HepG2 (cell line): ENCODE measurements around the gene DQX1. TPM values are rescaled to one million over a fixed set of nuclear protein-coding genes. Genes with fewer than 3 reads are reported as not detected.

ENCODE experiments used
- ATF7-NPFF ChIP-seq: sonication (generic); formaldehyde crosslinking; IDR thresholded peaks from 2 replicates; pipeline ENCODE4 v1.8.1; 2023; ENCODE audit warnings: mild to moderate bottlenecking, low read depth, missing genetic modification reagents, moderate library complexity
- CEBPG ChIP-seq: IDR thresholded peaks from 2 replicates; pipeline ENCODE4 v1.6.1; 2016
- CREB1 ChIP-seq, 2 experiments: fragments of 450-650 bp in 1 of 2; IDR thresholded peaks; 2 replicates each; pipeline ENCODE4 v1.6.1; 2016 to 2017; ENCODE audit warnings: control low read depth in 1 of 2, mild to moderate bottlenecking in 1 of 2, missing compliant biosample characterization in 1 of 2, missing genetic modification characterization in 1 of 2
- FOSL2 ChIP-seq: sonication (generic); formaldehyde crosslinking; IDR thresholded peaks from 2 replicates; pipeline ENCODE4 v1.4.0; 2020; ENCODE audit warnings: missing genetic modification reagents
- FOXO1 ChIP-seq: sonication (generic); formaldehyde crosslinking; IDR thresholded peaks from 2 replicates; pipeline ENCODE4 v1.4.0; 2020; ENCODE audit warnings: missing genetic modification reagents
- GATAD1 ChIP-seq: IDR thresholded peaks from 2 replicates; pipeline ENCODE4 v1.6.1; 2016; ENCODE audit warnings: missing genetic modification reagents, missing compliant biosample characterization
- GLI4 ChIP-seq: sonication (generic); formaldehyde crosslinking; IDR thresholded peaks from 2 replicates; pipeline ENCODE4 v1.5.1; 2020; ENCODE audit warnings: missing genetic modification reagents, mild to moderate bottlenecking, moderate library complexity, borderline replicate concordance
- HOXD1 ChIP-seq: sonication (generic); formaldehyde crosslinking; IDR thresholded peaks from 2 replicates; pipeline ENCODE4 v1.5.0; 2020; ENCODE audit warnings: missing genetic modification reagents
- KLF6 ChIP-seq: IDR thresholded peaks from 2 replicates; pipeline ENCODE4 v1.8.0; 2016; ENCODE audit warnings: missing biosample characterization, missing genetic modification reagents
- MAFF ChIP-seq: IDR thresholded peaks from 2 replicates; pipeline ENCODE4 v1.6.1; 2011; ENCODE audit warnings: low read depth, low read length, improper control_type of control experiment
- MAFG ChIP-seq: sonication (generic); formaldehyde crosslinking; IDR thresholded peaks from 2 replicates; pipeline ENCODE4 v1.5.1; 2020; ENCODE audit warnings: mild to moderate bottlenecking, missing genetic modification reagents
- MED1 ChIP-seq: sonication (generic); formaldehyde crosslinking; IDR thresholded peaks from 2 replicates; pipeline ENCODE4 v1.4.0; 2020; ENCODE audit warnings: missing genetic modification reagents
- MEF2D ChIP-seq: sonication (generic); formaldehyde crosslinking; IDR thresholded peaks from 2 replicates; pipeline ENCODE4 v1.5.1; 2020; ENCODE audit warnings: mild to moderate bottlenecking, missing genetic modification reagents
- MXI1 ChIP-seq: IDR thresholded peaks from 3 replicates; pipeline ENCODE4 v1.6.1; 2012; ENCODE audit warnings: low read depth, low read length, inconsistent platforms, borderline replicate concordance
- NFIC ChIP-seq: IDR thresholded peaks from 2 replicates; pipeline ENCODE4 v1.6.1; 2012; ENCODE audit warnings: mild to moderate bottlenecking, low read length, inconsistent platforms
- NFYC ChIP-seq: IDR thresholded peaks from 2 replicates; pipeline ENCODE4 v1.6.1; 2016; ENCODE audit warnings: missing genetic modification reagents, missing compliant biosample characterization
- PATZ1 ChIP-seq: sonication (generic); formaldehyde crosslinking; IDR thresholded peaks from 2 replicates; pipeline ENCODE4 v1.4.0; 2020; ENCODE audit warnings: missing genetic modification reagents
- POLR2AphosphoS5 ChIP-seq: IDR thresholded peaks from 2 replicates; pipeline ENCODE4 v1.6.1; 2012; ENCODE audit warnings: low read depth, low read length
- ZBTB26 ChIP-seq: IDR thresholded peaks from 2 replicates; pipeline ENCODE4 v1.6.1; 2016; ENCODE audit warnings: missing compliant biosample characterization, missing genetic modification reagents, borderline replicate concordance
- ZFY ChIP-seq: sonication (generic); formaldehyde crosslinking; IDR thresholded peaks from 2 replicates; pipeline ENCODE4 v1.4.0; 2020; ENCODE audit warnings: missing genetic modification reagents
- ZMYM4 ChIP-seq: sonication (generic); formaldehyde crosslinking; IDR thresholded peaks from 2 replicates; pipeline ENCODE4 v1.8.1; 2023; ENCODE audit warnings: mild to moderate bottlenecking, missing genetic modification reagents
- ZNF205 ChIP-seq: IDR thresholded peaks from 2 replicates; pipeline ENCODE4 v1.6.1; 2018; ENCODE audit warnings: missing biosample characterization, missing genetic modification reagents
- ZNF747 ChIP-seq: sonication (generic); formaldehyde crosslinking; IDR thresholded peaks from 2 replicates; pipeline ENCODE4 v1.8.1; 2023; ENCODE audit warnings: missing genetic modification reagents, mild to moderate bottlenecking, borderline replicate concordance
- ZNF772 ChIP-seq: sonication (generic); formaldehyde crosslinking; IDR thresholded peaks from 2 replicates; pipeline ENCODE4 v1.5.0; 2020; ENCODE audit warnings: mild to moderate bottlenecking, missing genetic modification reagents
- ZNF781 ChIP-seq: sonication (generic); formaldehyde crosslinking; IDR thresholded peaks from 2 replicates; pipeline ENCODE4 v1.5.1; 2020; ENCODE audit warnings: borderline replicate concordance, mild to moderate bottlenecking, missing genetic modification reagents; ENCODE audit errors: not compliant biosample characterization
- polyA plus RNA-seq, 8 experiments: library from polyadenylated mRNA; depleted of rRNA in 3 of 8; stranded (reverse) in 7 of 8; unstranded in 1 of 8; fragments of >200 nt; fragmentation: Illumina TruSeq in 4 of 8; extraction: Trizol in 4 of 8; gene quantifications; 2 replicates each; pipeline versions ENCODE4 v1.2.1 to v1.2.3, GENCODE V29; 2011 to 2016; ENCODE audit warnings: low read depth in 4 of 8, missing spikeins in 1 of 8, mixed read lengths in 1 of 8; ENCODE audit not compliant: insufficient read depth in 1 of 8
- total RNA-seq, 5 experiments: library from RNA; depleted of rRNA; stranded (reverse); fragments of >200 nt; fragmentation: Illumina TruSeq; extraction: Trizol; gene quantifications; 2 replicates each; pipeline ENCODE4 v1.2.3, GENCODE V29; 2016; ENCODE audit warnings: low read depth in 1 of 5
- TF ChIP-seq, protein P1 (sequence below): sonication (generic); formaldehyde crosslinking; IDR thresholded peaks from 2 replicates; pipeline ENCODE4 v1.8.0; 2022; ENCODE audit warnings: mild to moderate bottlenecking, missing genetic modification reagents; ENCODE audit not compliant: insufficient replicate concordance

DQX1 gene
- total and polyA plus RNA-seq, 2 of the 13 experiments (the other 11 are each of a cell fraction or from before 2014, with no cell fraction given) = 27.6 to 89.8 TPM

DNA sequence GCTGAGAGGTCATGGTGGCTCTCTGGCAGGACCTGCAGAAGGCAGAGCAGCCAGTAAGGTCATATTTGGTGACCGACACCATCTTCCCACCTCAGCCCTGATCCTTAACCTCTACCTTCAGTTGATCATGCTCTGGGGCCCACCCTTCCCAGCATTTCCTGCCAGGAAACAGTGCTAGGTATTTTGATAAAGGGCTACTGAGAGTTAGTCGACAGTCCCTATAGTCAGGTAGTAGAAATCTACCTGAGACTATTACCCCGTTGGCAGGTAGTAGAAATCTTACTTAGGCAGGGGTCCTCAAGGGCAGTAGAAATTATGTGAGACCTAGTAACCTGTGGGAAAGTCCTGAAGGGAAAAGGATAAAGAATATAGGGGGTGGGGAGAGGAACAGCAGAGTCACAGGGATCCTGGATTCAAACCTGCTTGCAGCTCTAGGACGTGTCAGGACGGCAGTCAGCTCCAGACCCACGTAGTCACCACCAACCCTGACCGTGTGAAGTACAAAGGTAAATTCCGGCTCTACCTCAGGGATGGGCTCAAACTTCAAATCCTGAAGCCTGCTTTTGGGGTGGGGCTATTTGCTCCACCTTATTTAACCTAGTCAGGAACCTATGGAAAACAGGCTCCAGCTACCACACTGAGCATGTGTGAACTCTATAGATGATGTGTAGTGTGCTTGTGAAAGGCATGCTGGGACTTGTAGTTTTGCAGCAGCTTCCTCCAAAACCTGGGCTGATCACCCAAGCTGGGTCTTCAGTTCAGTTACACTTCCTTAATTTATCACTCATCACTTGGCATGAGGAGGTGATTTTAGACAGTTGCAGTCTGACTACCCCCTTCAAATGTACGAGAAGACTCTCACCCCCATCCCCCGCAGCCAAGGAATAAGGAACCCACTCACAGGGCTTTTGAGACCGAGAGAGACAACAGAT lies at the start of gene DQX1 (continued):
- no peak for TF ChIP-seq NFIC
- TF ChIP-seq MXI1 = peak; percentile 79; the same call in 1 of the 3 replicates
- TF ChIP-seq ZNF205 (CRISPR knock-in tag) = 0 out of 2 replicates have a peak, but pooled peaks have one; percentile 40
- peak; percentile 52; the same call in 1 of the 2 replicates for TF ChIP-seq ZBTB26 (CRISPR knock-in tag)
- peak; percentile 64; the same call in 1 of the 2 replicates for TF ChIP-seq MEF2D (CRISPR knock-in tag)
- TF ChIP-seq CREB1 (IDR thresholded peaks at IDR 0.05) = peak; percentile 72
- TF ChIP-seq CREB1 (CRISPR knock-in tag; IDR thresholded peaks at IDR 0.05) = peak; percentile 95
- no peak for TF ChIP-seq MAFG (CRISPR knock-in tag)
- peak; percentile 61; the same call in 1 of the 2 replicates for TF ChIP-seq FOXO1
- peak; percentile 76; the same call in 1 of the 2 replicates for TF ChIP-seq KLF6 (CRISPR knock-in tag)
- TF ChIP-seq POLR2AphosphoS5 = peak; percentile 98
- TF ChIP-seq ZMYM4 (CRISPR knock-in tag) = peak; percentile 30; the same call in 1 of the 2 replicates
- TF ChIP-seq CEBPG (CRISPR knock-in tag) = peak; percentile 59; the same call in 1 of the 2 replicates
- TF ChIP-seq, protein P1, sequence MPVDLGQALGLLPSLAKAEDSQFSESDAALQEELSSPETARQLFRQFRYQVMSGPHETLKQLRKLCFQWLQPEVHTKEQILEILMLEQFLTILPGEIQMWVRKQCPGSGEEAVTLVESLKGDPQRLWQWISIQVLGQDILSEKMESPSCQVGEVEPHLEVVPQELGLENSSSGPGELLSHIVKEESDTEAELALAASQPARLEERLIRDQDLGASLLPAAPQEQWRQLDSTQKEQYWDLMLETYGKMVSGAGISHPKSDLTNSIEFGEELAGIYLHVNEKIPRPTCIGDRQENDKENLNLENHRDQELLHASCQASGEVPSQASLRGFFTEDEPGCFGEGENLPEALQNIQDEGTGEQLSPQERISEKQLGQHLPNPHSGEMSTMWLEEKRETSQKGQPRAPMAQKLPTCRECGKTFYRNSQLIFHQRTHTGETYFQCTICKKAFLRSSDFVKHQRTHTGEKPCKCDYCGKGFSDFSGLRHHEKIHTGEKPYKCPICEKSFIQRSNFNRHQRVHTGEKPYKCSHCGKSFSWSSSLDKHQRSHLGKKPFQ (CRISPR knock-in tag) = peak; percentile 75
- TF ChIP-seq ZFY (CRISPR knock-in tag) = peak; percentile 48; the same call in 1 of the 2 replicates
- peak; percentile 48; the same call in 1 of the 2 replicates for TF ChIP-seq FOSL2 (CRISPR knock-in tag)
- TF ChIP-seq ZNF781 (CRISPR knock-in tag) = peak; percentile 65
- TF ChIP-seq MED1 (CRISPR knock-in tag) = peak; percentile 87
- TF ChIP-seq MAFF = 0 out of 2 replicates have a peak, but pooled peaks have one; percentile 14
- TF ChIP-seq GLI4 (CRISPR knock-in tag) = 0 out of 2 replicates have a peak, but pooled peaks have one; percentile 71
- TF ChIP-seq PATZ1 = peak; percentile 78
- peak; percentile 41; the same call in 1 of the 2 replicates for TF ChIP-seq HOXD1 (CRISPR knock-in tag)
- TF ChIP-seq ZNF747 (CRISPR knock-in tag) = peak; percentile 70
- TF ChIP-seq NFYC = peak; percentile 62
- peak; percentile 86 for TF ChIP-seq GATAD1 (CRISPR knock-in tag)
- TF ChIP-seq ZNF772 = peak; percentile 82
- peak; percentile 62; the same call in 1 of the 2 replicates for TF ChIP-seq ATF7-NPFF
